ENCODE results near the gene SLC5A10.

- TF ChIP-seq CTCF (IDR thresholded peaks at IDR 0.05) (no peak), POLR2AphosphoS5 (IDR thresholded peaks at IDR 0.05; ENCODE audit: low read depth, low read length) (no peak), RFX5 (IDR thresholded peaks at IDR 0.05; ENCODE audit: low read length) (no peak), NRF1 (IDR thresholded peaks at IDR 0.05; ENCODE audit: low read depth, low read length) (no peak), REST (IDR thresholded peaks at IDR 0.05; ENCODE audit: low read depth, low read length) (no peak)
These were observed 26.7 kb downstream of the SLC5A10 start for GRCh38 chr17:18978655-18979054.
